Measurements from ENCODE around the gene USP15.

Gene USP15

GRCh38 chr12:62285284-62285683, 25.1 kb downstream of the USP15 start:
- no peak for DNase-seq

DNA sequence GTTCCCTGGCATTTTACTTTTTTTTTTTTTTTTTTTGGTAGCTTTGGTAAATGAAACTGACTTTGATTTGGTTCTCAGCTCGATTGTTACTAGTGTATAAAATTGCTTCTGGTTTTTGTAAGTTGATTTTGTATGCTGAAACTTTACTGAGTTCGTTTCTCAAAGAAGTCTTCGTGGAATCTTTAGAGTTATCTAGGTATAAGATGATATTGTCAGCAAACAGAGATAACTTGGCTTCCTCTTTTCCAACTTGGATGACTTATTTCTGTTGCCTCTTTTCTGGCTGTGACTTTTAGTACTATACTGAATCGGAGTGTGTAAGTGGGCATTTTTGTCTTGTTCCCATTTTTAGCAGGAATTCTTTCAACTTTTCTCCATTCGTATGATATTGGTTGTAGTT, 28.1 kb downstream of the USP15 start:
- no peak for DNase-seq

GRCh38 chr12:62290846-62291245, 30.6 kb downstream of the USP15 start:
- no peak for DNase-seq

DNA sequence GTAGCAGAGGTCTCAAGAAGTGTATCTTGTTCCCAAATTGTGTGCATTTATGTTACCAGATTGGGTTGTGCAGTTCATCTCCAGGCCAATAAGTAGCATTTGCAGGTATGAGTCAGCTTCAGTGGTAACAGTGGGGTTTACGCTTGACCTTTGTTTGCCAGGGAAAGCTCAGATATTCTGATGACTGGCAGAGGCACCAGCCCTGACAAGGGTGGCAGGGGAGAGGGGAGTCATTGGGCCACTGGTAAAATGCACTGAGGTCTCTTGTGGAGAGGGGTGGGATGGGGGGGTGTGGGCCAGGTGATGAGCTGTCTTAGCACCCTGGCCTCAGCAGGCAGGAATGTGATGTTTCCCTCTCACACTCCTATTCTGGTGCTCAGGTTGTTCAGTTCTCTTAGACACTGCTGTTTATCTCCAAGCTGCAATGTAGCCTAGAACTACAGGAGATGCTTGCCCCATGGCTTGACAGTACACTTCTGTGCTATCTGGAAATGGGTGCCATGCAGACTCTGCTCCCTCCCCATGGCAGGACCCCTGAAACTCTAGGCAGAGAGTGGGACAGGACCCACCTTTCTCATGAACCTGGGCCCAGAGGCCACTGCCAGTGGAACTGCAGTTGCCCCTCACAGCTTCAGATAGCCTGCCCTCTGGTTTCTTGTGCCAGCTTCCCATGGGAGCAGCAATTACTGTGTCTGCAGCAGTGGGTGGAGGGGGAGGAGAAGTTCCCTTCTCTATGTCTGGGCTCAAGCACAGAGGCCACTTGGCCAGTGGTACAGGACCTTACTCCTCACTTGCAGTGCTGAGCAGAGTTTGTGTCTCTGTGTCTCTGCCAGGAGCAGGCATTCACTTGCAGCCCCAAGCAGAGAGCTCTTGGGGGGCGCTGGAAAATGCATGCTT, 31.9 kb downstream of the USP15 start:
- DNase-seq = no peak

GRCh38 chr12:62292761-62293344, 32.6 kb downstream of the USP15 start:
- no peak for DNase-seq

- DNase-seq = no peak
Measured at GRCh38 chr12:62294378-62294777, 34.2 kb downstream of the USP15 start.

- DNase-seq = no peak
Measured at GRCh38 chr12:62296001-62296400, 35.8 kb downstream of the USP15 start.

DNA sequence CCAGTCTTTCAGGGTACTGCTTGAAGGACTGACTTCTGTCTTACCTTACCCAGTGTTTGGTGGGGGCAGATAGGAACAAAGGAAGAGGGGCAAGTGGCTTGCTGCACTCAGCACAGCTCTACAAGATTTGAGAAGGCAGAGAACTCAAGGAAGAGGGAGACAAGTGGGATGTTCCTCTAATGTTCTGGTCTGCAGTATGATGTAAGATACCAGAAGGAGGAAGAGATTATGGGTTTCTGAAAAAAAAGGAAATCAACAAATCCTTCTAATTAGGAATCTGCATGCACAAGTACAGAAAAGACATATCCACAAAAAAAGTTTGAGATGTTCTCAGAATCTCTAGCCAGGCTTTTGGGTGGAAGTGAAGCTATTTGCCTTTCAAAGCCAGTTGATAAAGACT, 37.1 kb downstream of the USP15 start:
- no peak for DNase-seq

GRCh38 chr12:62299617-62300016, 39.4 kb downstream of the USP15 start:
- no peak for DNase-seq

DNA sequence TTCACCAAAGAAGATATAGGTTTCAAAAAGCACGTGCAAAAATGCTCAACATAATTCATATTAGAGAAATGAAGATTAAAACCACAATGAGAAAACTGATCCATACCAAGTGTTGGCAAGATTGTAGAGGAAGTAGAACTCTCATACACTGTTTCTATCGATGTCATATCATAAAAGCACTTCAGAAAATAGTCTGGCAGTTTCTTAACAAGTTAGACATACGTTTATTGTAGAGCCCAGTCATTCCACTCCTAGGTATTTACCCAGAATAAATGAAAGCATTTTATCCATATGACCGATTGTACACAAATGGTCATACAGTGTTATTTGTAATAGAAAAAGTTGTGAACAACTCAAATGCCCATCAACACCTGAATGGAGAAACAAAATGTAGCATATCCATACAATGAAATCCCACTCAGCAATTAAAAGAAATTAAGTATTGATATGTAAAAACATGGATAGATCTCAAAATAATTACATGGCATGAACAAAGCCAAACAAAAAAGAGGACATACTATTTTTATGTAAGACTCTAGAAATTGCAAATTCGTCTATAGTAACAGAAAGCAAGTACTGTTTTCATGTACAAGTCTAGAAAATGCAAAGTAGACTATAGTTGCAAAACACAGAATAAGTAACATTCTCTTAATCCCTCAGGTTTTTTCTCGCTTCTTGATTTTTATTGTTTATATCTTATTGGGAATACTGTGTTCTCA, 41.0 kb downstream of the USP15 start:
- DNase-seq = no peak

GRCh38 chr12:62301799-62302133, 41.6 kb downstream of the USP15 start:
- no peak for DNase-seq

GRCh38 chr12:62304560-62304959, 44.4 kb downstream of the USP15 start:
- no peak for DNase-seq

DNA sequence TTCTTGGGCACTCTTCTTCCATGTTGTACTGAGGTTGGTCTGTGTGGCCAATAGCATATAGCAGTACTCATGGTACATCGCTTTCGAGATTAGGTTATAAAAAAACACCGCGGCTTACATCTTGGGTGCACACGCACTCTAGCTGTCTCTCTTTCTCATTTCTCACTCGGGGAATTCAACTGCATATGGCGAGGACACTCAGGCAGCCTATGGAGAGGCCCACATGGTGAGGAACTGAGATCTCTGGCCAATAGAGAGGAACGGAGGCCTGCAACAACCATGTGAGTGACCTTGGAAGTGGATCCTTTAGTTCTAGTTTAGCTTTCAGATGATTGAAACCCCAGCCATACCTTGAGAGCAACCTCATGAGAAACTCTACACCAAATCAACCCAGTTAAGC, 45.6 kb downstream of the USP15 start:
- no peak for DNase-seq

GRCh38 chr12:62306569-62307530, 46.6 kb downstream of the USP15 start:
- no peak for DNase-seq

DNA sequence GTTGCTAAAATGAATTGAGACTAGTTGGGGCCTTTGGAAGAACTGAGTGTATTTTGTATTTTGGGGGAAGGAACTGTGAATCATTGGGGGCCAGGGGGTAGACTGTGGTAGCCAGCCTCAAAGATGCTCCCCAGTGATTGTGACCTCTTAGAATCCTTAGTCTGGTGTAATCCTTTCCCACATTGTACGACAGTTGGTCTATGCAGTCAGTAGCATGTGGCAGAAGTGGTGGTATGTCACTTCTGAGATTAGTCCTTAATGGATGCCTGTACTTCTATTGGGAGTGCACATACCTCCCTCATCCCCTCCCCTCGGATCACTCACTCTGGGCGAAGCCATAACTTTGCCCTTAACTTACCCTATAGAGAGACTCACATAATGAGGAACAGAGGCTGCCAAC, 48.0 kb downstream of the USP15 start:
- DNase-seq = no peak

DNA sequence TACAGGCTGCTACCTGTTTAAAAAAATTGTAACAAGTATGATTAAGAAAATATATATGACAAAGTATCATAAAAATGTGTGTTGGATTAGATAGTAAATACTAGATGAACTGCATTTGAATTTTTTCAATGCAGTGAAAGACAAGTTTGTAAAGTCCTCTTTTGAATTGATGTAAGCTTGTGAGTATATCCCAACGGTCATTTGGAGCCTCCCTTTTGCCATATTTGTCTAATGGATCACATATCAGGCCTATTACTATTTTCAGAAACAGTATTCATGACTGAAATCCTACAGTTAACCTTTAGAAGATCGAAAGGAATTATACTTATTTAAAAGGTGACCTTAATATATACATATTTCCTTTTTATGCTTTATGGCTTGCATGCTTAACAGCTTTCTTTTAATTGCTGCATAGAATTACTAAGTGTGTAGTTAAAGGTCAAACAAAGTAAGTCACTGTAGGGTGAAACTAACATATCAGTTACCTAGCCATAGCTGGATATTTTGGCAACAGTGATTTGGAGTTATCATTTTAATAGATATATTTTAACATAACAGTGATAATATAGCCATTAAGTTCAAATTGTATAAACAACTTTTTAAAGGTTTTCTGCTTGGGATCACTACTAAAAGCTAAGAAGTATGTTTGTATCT, 53.6 kb downstream of the USP15 start:
- DNase-seq = no peak

GRCh38 chr12:62317017-62317416, 56.8 kb downstream of the USP15 start:
- DNase-seq = no peak

GRCh38 chr12:62319058-62319457, 58.9 kb downstream of the USP15 start:
- DNase-seq = no peak

DNA sequence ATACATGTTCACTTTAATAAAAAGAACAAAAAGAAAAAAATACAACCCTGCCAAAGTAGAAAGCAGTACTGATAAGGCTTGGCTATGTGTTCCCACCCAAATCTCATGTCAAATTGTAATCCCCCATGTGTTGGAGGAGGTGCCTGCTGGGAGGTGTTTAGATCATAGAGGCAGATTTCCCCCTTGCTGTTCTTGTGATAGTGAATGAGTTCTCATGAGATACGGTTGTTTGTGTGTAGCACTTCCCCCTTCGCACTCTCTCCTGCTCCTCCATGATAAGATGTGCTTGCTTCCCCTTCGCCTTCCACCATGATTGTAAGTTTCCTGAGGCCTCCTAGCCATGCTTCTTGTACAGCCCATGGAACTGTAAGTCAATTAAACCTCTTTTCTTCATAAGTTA, 59.9 kb downstream of the USP15 start:
- no peak for DNase-seq

DNA sequence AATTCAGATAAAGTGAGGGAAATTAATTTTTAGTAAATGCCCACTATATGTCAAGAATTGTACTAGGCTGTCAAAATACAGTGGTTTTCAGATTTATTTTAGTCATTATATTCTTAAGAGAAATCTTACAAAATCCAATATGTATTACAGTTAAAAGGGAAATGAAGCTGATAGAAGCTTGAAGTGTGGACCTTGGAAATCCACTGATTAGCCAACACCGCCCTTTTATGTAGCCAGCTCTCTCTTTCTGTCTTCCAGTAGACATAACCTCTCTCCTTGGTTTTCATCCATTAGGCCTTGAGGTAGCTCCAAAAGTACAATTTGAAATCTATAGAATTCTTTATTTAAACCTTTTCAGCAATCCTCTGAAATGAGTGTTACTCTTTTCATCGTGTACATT, 63.2 kb downstream of the USP15 start:
- no peak for DNase-seq

GRCh38 chr12:62328296-62328921, 68.2 kb downstream of the USP15 start:
- DNase-seq = no peak

GRCh38 chr12:62331306-62331705, 71.1 kb downstream of the USP15 start:
- DNase-seq = no peak

Measured in activated naive CD4-positive, alpha-beta T cell (primary cell).